ENCODE data around the gene BAG5. TPM values are rescaled to one million over a fixed set of nuclear protein-coding genes. Genes with fewer than 3 reads are reported as not detected.

BAG5 gene
- total and polyA plus RNA-seq, 7 donors, result 13.2 to 27.1 (median 18.6) TPM

GRCh38 chr14:103521951-103522563, 40.4 kb downstream of the BAG5 start:
- H3K4me1 ChIP-seq, result peaks cover 0 to 77% (median 65%) of the 10 kb centered on the region in 4 donors
- peak overlapping the region; percentile 64 to 85 (median 78) for H3K4me3 ChIP-seq

GRCh38 chr14:103521438-103521950, 41.0 kb downstream of the BAG5 start:
- DNase-seq, result no peak
- Histone ChIP-seq H3K36me3 (peaks cover 5 to 12% (median 11%) of the 10 kb centered on the region in 4 donors), H3K4me3 (peak overlapping the region; percentile 64 to 85 (median 78)), H3K9me3 (no peaks in the 10 kb centered on the region), H3K27ac (peak overlapping the region; percentile 86 to 98 (median 93)), H3K27me3 (no peaks in the 10 kb centered on the region), H3K4me1 (peaks cover 0 to 73% (median 65%) of the 10 kb centered on the region in 4 donors)
- WGBS, 2 donors, result 1% methylated on average over 77 of the region's 77 CpGs
- TF ChIP-seq EP300 (IDR thresholded peaks at IDR 0.05) (no peak), CTCF (IDR thresholded peaks at IDR 0.05) (no peak), POLR2AphosphoS5 (IDR thresholded peaks at IDR 0.05) (peak in 1 of 4 donors; percentile 9), POLR2A (IDR thresholded peaks at IDR 0.05) (no peak)
- intact Hi-C loops (cut with DNase I), result no loop called here

More at GRCh38 chr14:103521951-103522563, 40.4 kb downstream of the BAG5 start:
- TF ChIP-seq EP300 (IDR thresholded peaks at IDR 0.05) (no peak), CTCF (IDR thresholded peaks at IDR 0.05) (no peak), POLR2AphosphoS5 (IDR thresholded peaks at IDR 0.05) (peak in 1 of 4 donors; percentile 42)
- intact Hi-C loops (cut with DNase I), result no loop called here
- no peaks in the 10 kb centered on the region for H3K27me3 ChIP-seq
- H3K36me3 ChIP-seq, result peaks cover 5 to 12% (median 11%) of the 10 kb centered on the region in 4 donors
- DNase-seq, result peak; percentile 81
- H3K9me3 ChIP-seq, result no peaks in the 10 kb centered on the region
- H3K27ac ChIP-seq, result peak overlapping the region; percentile 86 to 98 (median 93)
- 1% methylated on average over 74 of the region's 74 CpGs for WGBS, 2 donors

GRCh38 chr14:103520657-103521437, 41.6 kb downstream of the BAG5 start:
- TF ChIP-seq POLR2AphosphoS5 (IDR thresholded peaks at IDR 0.05) (peak; percentile 58 to 88 (median 72)), EP300 (IDR thresholded peaks at IDR 0.05) (peak in 1 of 4 donors; percentile 45), CTCF (IDR thresholded peaks at IDR 0.05) (peak; percentile 37 to 48 (median 42)), POLR2A (IDR thresholded peaks at IDR 0.05) (peak; percentile 22 to 29)
- DNase-seq, result peak; percentile 95
- Histone ChIP-seq H3K36me3 (peaks cover 5 to 12% (median 11%) of the 10 kb centered on the region in 4 donors), H3K27ac (peak overlapping the region; percentile 86 to 98 (median 93)), H3K4me3 (peak overlapping the region; percentile 64 to 85 (median 78)), H3K9me3 (no peaks in the 10 kb centered on the region), H3K27me3 (no peaks in the 10 kb centered on the region), H3K4me1 (peaks cover 0 to 66% (median 59%) of the 10 kb centered on the region in 4 donors)
- intact Hi-C loops (cut with DNase I), result no loop called here
- WGBS, 2 donors, result 1 to 2% methylated on average over 66 of the region's 66 CpGs

- Histone ChIP-seq H3K27ac (peak overlapping the region; percentile 86 to 98 (median 93)), H3K9me3 (no peaks in the 10 kb centered on the region), H3K27me3 (no peaks in the 10 kb centered on the region), H3K4me3 (peak overlapping the region; percentile 64 to 85 (median 78)), H3K36me3 (peaks cover 5 to 12% (median 11%) of the 10 kb centered on the region in 4 donors), H3K4me1 (peaks cover 0 to 60% (median 53%) of the 10 kb centered on the region in 4 donors)
- no peak for DNase-seq
- WGBS, 2 donors, result 38 to 70% methylated on average over 10 of the region's 10 CpGs
- TF ChIP-seq CTCF (IDR thresholded peaks at IDR 0.05), result no peak
- no peak for TF ChIP-seq EP300 (IDR thresholded peaks at IDR 0.05)
- intact Hi-C loops (cut with DNase I), result no loop called here
Observed at GRCh38 chr14:103520269-103520656, 42.2 kb downstream of the BAG5 start.

Data from sigmoid colon (tissue), 7 donors.